Measurements from ENCODE around the gene UBB. TPM values are rescaled to one million over a fixed set of nuclear protein-coding genes. Genes with fewer than 3 reads are reported as not detected.

The UBB gene
- total RNA-seq, 1 experiment from 2014 or later, result 1,479 TPM

GRCh38 chr17:16417399-16417798 lies 36.5 kb downstream of the UBB start:
- DNase-seq (ENCODE audit: extremely low read depth, low read depth), result no peak

DNA sequence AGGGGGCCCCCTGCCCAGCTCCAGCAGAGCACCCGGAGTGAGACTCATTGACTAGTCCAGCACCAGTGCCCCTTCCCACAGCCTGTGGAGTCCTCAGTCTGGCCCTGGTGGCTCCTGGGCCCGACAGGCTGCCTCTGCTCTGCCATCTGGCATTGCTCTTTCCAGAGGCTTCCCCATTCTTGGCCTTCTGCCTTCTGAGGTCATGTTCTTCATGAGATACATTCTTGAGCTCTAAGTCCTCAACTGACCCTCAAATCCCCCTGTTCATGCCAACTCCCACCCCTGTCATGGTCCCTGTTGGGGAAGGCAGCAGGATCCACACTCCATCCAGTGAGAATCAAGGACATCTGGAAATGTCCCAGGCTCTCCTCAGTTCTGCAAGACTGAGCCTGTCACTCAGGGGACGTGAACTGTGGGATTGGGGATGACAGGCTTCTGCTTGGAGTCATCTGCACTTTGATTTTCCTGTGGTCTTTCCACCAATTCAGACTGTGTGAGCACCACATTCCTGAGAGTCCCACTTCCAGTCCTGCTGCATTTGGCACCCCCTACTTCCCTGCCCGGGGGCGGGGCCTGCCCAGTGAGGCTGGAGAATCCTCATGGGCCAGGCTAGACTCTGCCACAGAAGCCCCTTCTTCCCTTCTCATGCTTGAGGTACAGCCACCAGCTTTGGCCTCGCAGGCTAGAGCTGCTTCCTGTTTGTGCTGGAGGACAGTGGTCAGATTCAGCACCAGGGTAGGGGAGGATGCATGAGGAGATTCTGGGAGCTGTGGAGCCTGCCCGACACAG lies 37.2 kb downstream of the UBB start:
- no peak for DNase-seq (ENCODE audit: extremely low read depth, low read depth)

GRCh38 chr17:16418685-16419068 lies 37.8 kb downstream of the UBB start:
- DNase-seq (ENCODE audit: extremely low read depth, low read depth), result no peak

- DNase-seq (ENCODE audit: extremely low read depth, low read depth), result no peak
Measured at GRCh38 chr17:16419074-16419928, 38.4 kb downstream of the UBB start.

- DNase-seq (ENCODE audit: extremely low read depth, low read depth), result no peak
Measured at GRCh38 chr17:16419929-16420271, 39.0 kb downstream of the UBB start.

GRCh38 chr17:16422416-16422815 lies 41.5 kb downstream of the UBB start:
- no peak for DNase-seq (ENCODE audit: extremely low read depth, low read depth)

DNA sequence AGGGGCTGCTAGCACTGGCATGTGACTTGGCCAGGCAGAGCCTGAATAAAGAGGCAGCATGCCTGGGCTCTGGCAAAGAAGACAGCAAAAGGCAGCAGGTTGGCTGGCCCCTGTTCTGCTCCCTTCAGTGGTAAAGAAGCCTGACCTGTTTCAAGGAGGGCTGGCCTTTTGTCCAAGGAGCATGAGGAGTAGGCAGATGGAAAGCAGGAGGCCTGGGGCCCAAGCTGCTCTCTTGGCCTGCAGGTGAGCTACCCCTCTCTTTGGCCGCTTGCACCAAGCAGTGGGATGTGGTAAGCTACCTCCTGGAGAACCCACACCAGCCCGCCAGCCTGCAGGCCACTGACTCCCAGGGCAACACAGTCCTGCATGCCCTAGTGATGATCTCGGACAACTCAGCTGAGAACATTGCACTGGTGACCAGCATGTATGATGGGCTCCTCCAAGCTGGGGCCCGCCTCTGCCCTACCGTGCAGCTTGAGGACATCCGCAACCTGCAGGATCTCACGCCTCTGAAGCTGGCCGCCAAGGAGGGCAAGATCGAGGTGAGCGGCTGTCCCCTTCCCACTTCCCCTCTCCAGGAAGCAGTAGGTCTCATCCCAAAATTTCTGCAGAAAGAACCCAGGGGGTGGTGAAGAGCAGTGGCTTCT lies 42.5 kb downstream of the UBB start:
- DNase-seq (ENCODE audit: extremely low read depth, low read depth), result no peak

- no peak for DNase-seq (ENCODE audit: extremely low read depth, low read depth)
Measured at GRCh38 chr17:16425202-16425601, 44.3 kb downstream of the UBB start.

GRCh38 chr17:16425698-16426659 lies 45.1 kb downstream of the UBB start:
- no peak for DNase-seq (ENCODE audit: extremely low read depth, low read depth)

DNA sequence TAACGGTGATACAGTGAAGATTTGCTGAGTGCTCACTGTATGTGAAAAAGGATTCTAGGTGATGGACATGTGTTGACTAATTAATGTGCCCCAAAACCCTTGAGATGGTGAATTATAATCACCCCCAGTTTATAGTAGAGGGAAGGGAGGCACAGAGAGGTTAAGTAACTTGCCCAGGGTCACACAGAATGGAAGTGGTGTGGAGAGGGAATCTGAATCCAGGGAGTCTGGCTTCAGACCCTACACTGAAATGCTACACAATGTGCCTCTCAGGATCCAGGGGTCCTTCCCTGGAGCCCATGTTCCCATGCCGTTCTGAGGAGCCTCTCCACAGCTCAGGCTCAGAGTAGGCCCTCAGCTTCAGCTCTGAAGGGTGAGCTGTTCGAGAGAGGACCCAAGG lies 46.1 kb downstream of the UBB start:
- no peak for DNase-seq (ENCODE audit: extremely low read depth, low read depth)

GRCh38 chr17:16428098-16428882 lies 47.4 kb downstream of the UBB start:
- DNase-seq (ENCODE audit: extremely low read depth, low read depth), result peak; percentile 46

DNA sequence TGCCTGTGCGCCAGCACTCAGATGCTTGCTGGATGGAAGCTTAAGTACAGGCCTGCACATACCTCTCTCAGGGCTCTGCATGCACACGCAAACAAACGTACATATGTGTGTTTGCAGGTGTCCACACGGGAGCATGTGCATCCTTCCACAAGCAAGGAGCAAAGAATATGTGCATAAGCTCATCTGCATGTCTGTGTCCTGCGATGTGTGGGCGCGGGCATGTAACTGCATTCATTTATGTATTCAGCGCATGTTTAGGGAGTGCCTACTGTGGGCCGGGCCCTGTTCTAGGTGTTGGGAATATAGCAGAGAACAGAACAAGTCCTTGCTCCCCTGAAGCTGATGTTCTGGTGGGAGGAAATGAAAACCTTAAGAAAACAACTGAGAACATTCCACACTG lies 48.2 kb downstream of the UBB start:
- DNase-seq (ENCODE audit: extremely low read depth, low read depth), result no peak

DNA sequence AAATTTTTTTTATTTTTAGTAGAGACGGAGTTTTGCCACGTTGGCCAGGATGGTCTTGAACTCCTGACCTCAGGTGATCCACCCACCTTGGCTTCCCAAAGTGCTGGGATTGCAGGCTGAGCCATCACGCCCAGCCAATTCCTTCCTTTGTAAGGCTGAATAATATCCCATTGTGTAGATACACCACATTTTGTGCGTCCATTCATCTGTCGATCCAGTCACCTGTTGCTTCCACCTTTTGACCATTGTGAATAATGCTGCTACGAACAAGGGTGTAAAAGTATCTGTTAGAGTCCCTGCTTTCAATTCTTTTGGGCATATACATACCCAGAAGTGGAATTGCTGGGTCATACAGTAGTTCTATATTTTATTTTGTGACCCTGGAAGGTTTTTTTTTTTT lies 49.8 kb downstream of the UBB start:
- no peak for DNase-seq (ENCODE audit: extremely low read depth, low read depth)

DNA sequence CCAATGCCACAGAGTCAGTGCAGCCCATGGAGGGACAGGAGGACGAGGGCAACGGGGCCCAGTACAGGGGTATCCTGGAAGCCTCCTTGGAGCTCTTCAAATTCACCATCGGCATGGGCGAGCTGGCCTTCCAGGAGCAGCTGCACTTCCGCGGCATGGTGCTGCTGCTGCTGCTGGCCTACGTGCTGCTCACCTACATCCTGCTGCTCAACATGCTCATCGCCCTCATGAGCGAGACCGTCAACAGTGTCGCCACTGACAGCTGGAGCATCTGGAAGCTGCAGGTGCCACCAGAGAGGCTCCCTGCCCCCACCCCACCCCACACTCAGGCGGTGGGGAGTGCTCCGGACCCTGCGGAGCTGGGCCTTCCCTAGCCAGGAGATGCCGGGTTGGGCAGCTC lies 51.1 kb downstream of the UBB start:
- no peak for DNase-seq (ENCODE audit: extremely low read depth, low read depth)

Other genes with a start within 250 kb of the UBB start
- 61.5 and 72.8 TPM in 2 replicates for gene NCOR1, start 165.6 kb upstream of the UBB start, total RNA-seq (2014; rRNA removed; shearing (Covaris generic))
- 11.9 and 13.8 TPM in 2 replicates for gene PIGL, start 163.9 kb upstream of the UBB start, total RNA-seq (2014; rRNA removed; shearing (Covaris generic))
- gene CENPV, start 27.6 kb upstream of the UBB start, total RNA-seq (2014; rRNA removed; shearing (Covaris generic)), result 60.1 and 61.4 TPM in 2 replicates
- gene TRPV2, start 34.5 kb downstream of the UBB start, total RNA-seq (2014; rRNA removed; shearing (Covaris generic)), result 33.4 and 35.8 TPM in 2 replicates
- gene LRRC75A, start 111.1 kb downstream of the UBB start, total RNA-seq (2014; rRNA removed; shearing (Covaris generic)), result 0.17 and 0.32 TPM in 2 replicates
- 5.4 and 5.5 TPM in 2 replicates for gene ZNF287, start 188.1 kb downstream of the UBB start, total RNA-seq (2014; rRNA removed; shearing (Covaris generic))